Ovary (tissue), 9 donors: ENCODE measurements around the gene SENP7. TPM values are rescaled to one million over a fixed set of nuclear protein-coding genes. Genes with fewer than 3 reads are reported as not detected.
"Not testable (repeated sequence)": the region's sequence is repeated elsewhere in the genome, so short reads cannot be mapped to it uniquely, and the experiment has no call there.

Experiments used
- DNase-seq, 5 donors: peaks; one replicate each; pipeline ENCODE4 v3.0.0-alpha.2; 2019 to 2020
- H3K27ac ChIP-seq, 2 donors: fragments of 200-600 bp; one replicate each; pipeline versions ENCODE4 v1.5.1 to v1.8.0; 2019 to 2022
- H3K27me3 ChIP-seq: fragments of 200-600 bp; one replicate; pipeline ENCODE4 v1.8.0; 2022
- H3K36me3 ChIP-seq: fragments of 200-600 bp; sonication (generic); one replicate; pipeline ENCODE4 v1.5.1; 2019
- H3K4me1 ChIP-seq: one replicate; pipeline ENCODE4 v1.8.1; 2013; ENCODE audit warnings: mild to moderate bottlenecking, moderate library complexity; ENCODE audit not compliant: insufficient read depth
- H3K4me3 ChIP-seq: fragments of 200-600 bp; sonication (generic); one replicate; pipeline ENCODE4 v1.5.1; 2017
- H3K9me3 ChIP-seq, 2 donors: fragments of 200-600 bp in 1 of 2; sonication (generic) in 1 of 2; one replicate each; pipeline versions ENCODE4 v1.5.1 to v1.8.1; 2013 to 2019; ENCODE audit warnings: mild to moderate bottlenecking in 1 of 2, moderate library complexity in 1 of 2
- EP300 ChIP-seq: sonication (generic); formaldehyde crosslinking; IDR thresholded peaks from one replicate; pipeline ENCODE4 v1.6.1; 2017; ENCODE audit warnings: antibody characterized with exemption
- POLR2A ChIP-seq: fragments of 450-650 bp; IDR thresholded peaks from one replicate; pipeline ENCODE4 v1.6.1; 2017; ENCODE audit warnings: antibody characterized with exemption, mild to moderate bottlenecking, moderate library complexity
- WGBS, 3 donors: extraction: QIAGEN DNeasy Blood & Tissue Kit in 1 of 3; methylation state at CpG; one replicate each; pipeline versions ENCODE4 v1.1.5 to v1.1.7; 2013 to 2017; 5-methylcytosine and 5-hydroxymethylcytosine counted together
- intact Hi-C, 4 donors: fragments of 100-400 bp; cut with DNase I; formaldehyde crosslinking; loops; one replicate each; pipeline versions ENCODE4 v1.11.0 to v1.15.1; 2022 to 2023
- polyA plus RNA-seq, 2 donors: library from polyadenylated mRNA; stranded (reverse); fragments of 200-250 nt in 1 of 2; fragments of 350-450 nt in 1 of 2; fragmentation: Illumina TruSeq in 1 of 2; extraction: RNeasy Lipid Tissue Mini Kit (QIAGEN cat#74804) in 1 of 2; gene quantifications; one replicate each; pipeline ENCODE4 v1.2.3, GENCODE V29; 2013 to 2014
- total RNA-seq, 7 donors: library from RNA; depleted of rRNA in 2 of 7; stranded (reverse); fragments of >200 nt in 2 of 7; fragmentation: NEBNext Ultra II Directional in 3 of 7; extraction: Animal tissue kit (Norgen Biotek cat#: 25700) in 3 of 7; gene quantifications; one replicate each; pipeline versions ENCODE4 v1.1.0 to v1.2.4, GENCODE V29; 2016 to 2023
- TF ChIP-seq, protein P1 (sequence below), 3 donors: fragments of 450-650 bp in 2 of 3; fragments of 200-600 bp in 1 of 3; IDR thresholded peaks; one replicate each; pipeline versions ENCODE4 v1.5.1 to v1.8.0; 2016 to 2022; ENCODE audit warnings: antibody characterized with exemption in 3 of 3, mild to moderate bottlenecking in 1 of 3
- donor health status: DM: no; HTN: no; CAD: no; lungs with moderate emphysema.
- donor health status: DM: no; HTN: no; CAD: no.
- donor health status: Bipolar disorder and iron deficiency.
- donor health status: DM: yes; HTN: yes; CAD: no.
- donor health status: DM: no; HTN: no; CAD: no.
- donor health status: DM: yes; HTN: yes; CAD: no.

The SENP7 gene
- total and polyA plus RNA-seq, 9 donors, result 16.9 to 33.4 (median 26.8) TPM

DNA sequence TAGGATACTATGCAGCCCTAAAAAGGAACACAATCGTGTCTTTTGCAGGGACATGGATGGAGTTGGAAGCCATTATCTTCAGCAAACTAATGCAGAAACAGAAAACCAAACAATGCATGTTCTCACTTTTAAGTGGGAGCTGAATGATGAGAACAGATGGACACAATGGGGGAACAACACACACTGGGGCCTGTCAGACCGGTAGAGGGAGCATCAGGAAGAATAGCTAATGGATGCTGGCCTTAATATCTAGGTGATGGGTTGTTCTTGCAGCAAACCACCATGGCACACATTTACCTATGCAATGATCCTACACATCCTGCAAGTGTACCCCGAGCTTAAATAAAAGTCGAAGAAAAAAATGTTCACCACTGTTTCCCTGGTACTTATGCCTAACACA lies 17.5 kb downstream of the SENP7 start:
- DNase-seq, result no peak
- no peaks in the 10 kb centered on the region for H3K27me3 ChIP-seq
- no peak overlapping the region for H3K27ac ChIP-seq
- no peak for TF ChIP-seq POLR2A
- TF ChIP-seq, protein P1, sequence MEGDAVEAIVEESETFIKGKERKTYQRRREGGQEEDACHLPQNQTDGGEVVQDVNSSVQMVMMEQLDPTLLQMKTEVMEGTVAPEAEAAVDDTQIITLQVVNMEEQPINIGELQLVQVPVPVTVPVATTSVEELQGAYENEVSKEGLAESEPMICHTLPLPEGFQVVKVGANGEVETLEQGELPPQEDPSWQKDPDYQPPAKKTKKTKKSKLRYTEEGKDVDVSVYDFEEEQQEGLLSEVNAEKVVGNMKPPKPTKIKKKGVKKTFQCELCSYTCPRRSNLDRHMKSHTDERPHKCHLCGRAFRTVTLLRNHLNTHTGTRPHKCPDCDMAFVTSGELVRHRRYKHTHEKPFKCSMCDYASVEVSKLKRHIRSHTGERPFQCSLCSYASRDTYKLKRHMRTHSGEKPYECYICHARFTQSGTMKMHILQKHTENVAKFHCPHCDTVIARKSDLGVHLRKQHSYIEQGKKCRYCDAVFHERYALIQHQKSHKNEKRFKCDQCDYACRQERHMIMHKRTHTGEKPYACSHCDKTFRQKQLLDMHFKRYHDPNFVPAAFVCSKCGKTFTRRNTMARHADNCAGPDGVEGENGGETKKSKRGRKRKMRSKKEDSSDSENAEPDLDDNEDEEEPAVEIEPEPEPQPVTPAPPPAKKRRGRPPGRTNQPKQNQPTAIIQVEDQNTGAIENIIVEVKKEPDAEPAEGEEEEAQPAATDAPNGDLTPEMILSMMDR (IDR thresholded peaks at IDR 0.05), result no peak
- TF ChIP-seq EP300, result no peak
- H3K4me1 ChIP-seq, result no peaks in the 10 kb centered on the region
- 83 to 86% (median 86%) methylated on average over 4 of the region's 4 CpGs for WGBS, 3 donors
- intact Hi-C loops, result no loop called here
- H3K4me3 ChIP-seq, result no peak overlapping the region
- no peaks in the 10 kb centered on the region for H3K36me3 ChIP-seq
- H3K9me3 ChIP-seq, result no peaks in the 10 kb centered on the region

DNA sequence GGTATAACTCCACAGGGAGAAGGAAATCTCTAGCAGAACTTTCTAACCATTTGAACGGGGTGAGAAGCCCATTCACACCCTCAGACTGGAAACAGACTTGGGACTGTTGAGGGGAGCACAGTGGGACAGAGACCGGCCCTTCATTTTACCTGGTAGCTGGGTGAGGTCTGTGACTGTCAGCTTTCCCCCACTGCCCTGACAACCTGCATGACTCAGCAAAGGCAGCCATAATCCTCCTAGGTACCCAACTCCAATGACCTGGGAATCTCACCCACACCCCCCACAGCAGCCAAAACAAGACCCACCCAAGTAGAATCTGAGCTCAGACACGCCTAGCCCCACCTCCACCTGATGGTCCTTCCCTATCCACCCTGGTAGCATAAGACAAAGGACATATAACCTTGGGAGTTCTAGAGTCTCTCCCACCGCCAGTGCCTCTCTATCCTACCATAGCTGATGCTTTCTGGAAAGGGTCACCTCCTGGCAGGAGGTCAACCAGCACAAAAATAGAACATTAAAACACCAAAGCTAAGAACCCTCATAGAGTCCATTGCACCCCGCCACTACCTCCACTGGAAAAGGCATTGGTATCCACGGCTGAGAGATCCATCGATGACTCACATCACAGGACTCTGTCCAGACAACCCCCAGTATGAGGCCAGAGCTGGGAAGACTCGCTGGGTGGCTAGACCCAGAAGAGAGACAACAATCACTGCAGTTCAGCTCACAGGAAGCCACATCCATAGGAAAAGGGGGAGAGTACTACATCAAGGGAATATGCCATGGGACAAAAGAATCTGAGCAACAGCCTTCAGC lies 28.0 kb downstream of the SENP7 start:
- no peak for DNase-seq
- TF ChIP-seq POLR2A, result no peak
- TF ChIP-seq, protein P1 (IDR thresholded peaks at IDR 0.05), result no peak
- no peak for TF ChIP-seq EP300
- intact Hi-C loops, result no loop called here
- H3K27ac ChIP-seq, result no peak overlapping the region
- H3K36me3 ChIP-seq, result no peaks in the 10 kb centered on the region
- WGBS, 3 donors, result 89 to 93% (median 92%) methylated on average over 8 of the region's 8 CpGs
- peaks cover 0 to 3% of the 10 kb centered on the region in 2 donors for H3K9me3 ChIP-seq
- no peaks in the 10 kb centered on the region for H3K27me3 ChIP-seq
- no peaks in the 10 kb centered on the region for H3K4me1 ChIP-seq
- H3K4me3 ChIP-seq, result no peak overlapping the region

DNA sequence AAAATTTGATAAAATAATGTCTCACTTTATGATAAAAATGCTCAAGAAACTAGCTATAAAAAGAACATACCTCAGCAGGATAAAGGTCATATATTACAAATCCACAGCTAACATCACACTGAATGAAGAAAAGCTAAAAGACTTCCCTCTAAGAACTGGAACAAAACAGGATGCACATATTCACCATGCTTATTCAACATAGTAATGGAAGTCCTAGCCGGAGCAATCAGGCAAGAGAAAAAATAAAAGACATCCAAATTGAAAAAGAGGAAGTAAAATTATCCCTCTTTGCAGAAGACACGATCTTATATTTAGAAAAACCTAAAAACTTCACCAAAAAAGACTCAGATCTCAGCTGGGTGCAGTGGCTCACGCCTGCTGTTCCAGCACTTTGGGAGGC lies 34.0 kb downstream of the SENP7 start:
- 83 to 87% (median 87%) methylated on average over 3 of the region's 3 CpGs for WGBS, 3 donors
- Histone ChIP-seq H3K36me3 (no peaks in the 10 kb centered on the region), H3K4me1 (no peaks in the 10 kb centered on the region), H3K27me3 (no peaks in the 10 kb centered on the region), H3K9me3 (no peaks in the 10 kb centered on the region), H3K4me3 (no peak overlapping the region), H3K27ac (no peak overlapping the region)
- DNase-seq, result no peak
- intact Hi-C loops, result no loop called here
- no peak for TF ChIP-seq EP300
- no peak for TF ChIP-seq POLR2A
- TF ChIP-seq, protein P1 (IDR thresholded peaks at IDR 0.05), result no peak

- DNase-seq, H3K36me3 ChIP-seq, intact Hi-C loops, H3K27ac ChIP-seq, H3K27me3 ChIP-seq, H3K4me3 ChIP-seq, H3K9me3 ChIP-seq, H3K4me1 ChIP-seq: not testable (repeated sequence)
- 94 to 100% (median 97%) methylated on average over 2 of the region's 2 CpGs for WGBS, 3 donors
These were observed 38.0 kb downstream of the SENP7 start for GRCh38 chr3:101474841-101475552.

DNA sequence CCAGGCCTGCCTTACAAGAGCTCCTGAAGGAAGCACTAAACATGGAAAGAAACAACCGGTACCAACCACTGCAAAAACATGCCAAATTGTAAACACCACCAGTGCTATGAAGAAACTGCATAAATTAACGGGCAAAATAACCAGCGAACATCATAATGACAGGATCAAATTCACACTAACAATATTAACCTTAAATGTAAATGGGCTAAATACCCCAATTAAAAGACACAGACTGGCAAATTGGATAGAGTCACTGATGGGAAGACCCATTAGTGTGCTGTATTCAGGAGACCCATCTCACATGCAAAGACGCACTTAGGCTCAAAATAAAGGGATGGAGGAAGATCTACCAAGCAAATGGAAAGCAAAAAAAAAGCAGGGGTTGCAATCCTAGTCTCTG lies 44.3 kb downstream of the SENP7 start:
- not testable (repeated sequence) for H3K4me1 ChIP-seq, H3K27me3 ChIP-seq, DNase-seq, H3K9me3 ChIP-seq, H3K27ac ChIP-seq, H3K4me3 ChIP-seq, H3K36me3 ChIP-seq
- intact Hi-C loops, result loop anchor here in 1 of 4 donors (10.0 kb wide), 1 partner anchor 396 kb away; no protein-coding TSS in a partner anchor
- 95 to 99% (median 96%) methylated on average over 4 of the region's 4 CpGs for WGBS, 3 donors

DNA sequence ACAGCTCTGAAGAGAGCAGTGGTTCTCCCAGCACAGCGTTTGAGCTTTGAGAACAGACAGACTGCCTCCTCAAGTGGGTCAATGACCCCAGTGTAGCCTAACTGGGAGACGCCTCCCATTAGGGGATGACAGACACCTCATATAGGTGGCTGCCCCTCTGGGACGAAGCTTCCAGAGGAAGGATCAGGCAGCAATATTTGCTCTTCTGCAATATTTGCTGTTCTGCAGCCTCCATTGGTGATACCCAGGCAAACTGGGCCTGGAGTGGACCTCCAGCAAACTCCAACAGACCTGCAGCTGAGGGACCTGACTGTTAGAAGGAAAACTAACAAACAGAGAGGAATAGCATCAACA lies 45.7 kb downstream of the SENP7 start:
- intact Hi-C loops, result loop anchor here in 1 of 4 donors (10.0 kb wide), 1 partner anchor 398 kb away; no protein-coding TSS in a partner anchor
- H3K4me3 ChIP-seq, DNase-seq, H3K27ac ChIP-seq, H3K9me3 ChIP-seq, H3K36me3 ChIP-seq, H3K4me1 ChIP-seq, H3K27me3 ChIP-seq: not testable (repeated sequence)
- WGBS, 3 donors, result 72 to 89% (median 79%) methylated on average over 3 of the region's 3 CpGs
